Hematopoietic multipotent progenitor cell treated with erythropoietin and hydrocortisone succinate and interleukin-3 and kit ligand, for 17 days (in vitro differentiated cells): ENCODE measurements around the gene RIMOC1.

Source experiments
- DNase-seq: peaks from one replicate; pipeline ENCODE4 v3.0.0-alpha.2; 2015; ENCODE audit warnings: low spot score

RIMOC1 gene, protein sequence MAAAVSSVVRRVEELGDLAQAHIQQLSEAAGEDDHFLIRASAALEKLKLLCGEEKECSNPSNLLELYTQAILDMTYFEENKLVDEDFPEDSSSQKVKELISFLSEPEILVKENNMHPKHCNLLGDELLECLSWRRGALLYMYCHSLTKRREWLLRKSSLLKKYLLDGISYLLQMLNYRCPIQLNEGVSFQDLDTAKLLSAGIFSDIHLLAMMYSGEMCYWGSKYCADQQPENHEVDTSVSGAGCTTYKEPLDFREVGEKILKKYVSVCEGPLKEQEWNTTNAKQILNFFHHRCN

DNA sequence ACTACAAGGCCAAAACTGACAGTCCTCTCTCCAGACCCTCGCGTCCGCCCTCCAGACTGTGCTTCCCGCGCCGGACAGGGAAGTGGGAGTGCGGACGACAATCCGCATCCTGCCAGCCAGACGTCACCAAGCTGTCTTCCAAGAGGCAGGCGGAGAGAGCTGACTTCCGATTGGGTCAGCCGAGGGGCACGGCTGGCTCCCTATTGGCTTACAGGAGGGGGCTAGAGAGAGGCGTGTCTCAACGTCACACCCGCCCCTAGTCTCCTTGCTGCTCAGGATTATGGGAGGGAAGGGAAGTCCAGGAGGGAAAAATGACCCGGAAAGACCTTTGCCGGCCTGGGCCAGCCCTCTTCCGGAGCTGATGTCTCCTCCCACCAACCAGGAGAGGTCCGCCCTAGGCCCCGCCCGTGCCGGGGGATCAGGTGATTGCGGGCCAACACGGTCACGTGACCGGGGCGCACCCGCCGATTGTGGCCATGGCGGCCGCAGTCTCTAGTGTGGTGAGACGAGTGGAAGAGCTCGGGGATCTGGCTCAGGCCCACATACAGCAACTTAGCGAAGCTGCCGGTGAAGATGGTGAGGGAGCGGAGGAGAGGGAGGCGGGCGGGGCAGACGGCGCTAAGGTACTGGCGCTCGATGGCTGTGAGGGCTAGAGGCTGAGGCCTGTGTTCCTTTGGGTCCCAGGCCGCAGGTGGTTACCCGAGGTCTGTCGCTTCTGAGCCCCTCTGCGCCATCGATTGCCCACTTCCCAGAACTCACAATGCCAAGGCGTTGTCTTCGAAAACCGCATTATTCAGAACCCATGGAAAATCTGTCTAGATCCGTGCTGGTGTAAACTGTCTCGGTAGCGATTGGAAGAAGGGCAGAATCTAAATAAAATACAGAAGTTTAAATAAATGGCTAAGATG is at the start of gene RIMOC1:
RIMOC1 (plus strand) TSS at position 453 of the 908 bp plus-strand sequence; CDS start at position 477, 24 bp downstream.
- peak; percentile 98 for DNase-seq

GRCh38 chr5:41856644-41857491 is 47.3 kb upstream of the RIMOC1 start:
- DNase-seq: peak; percentile 86

- DNase-seq: no peak
Measured at GRCh38 chr5:41857989-41858388, 46.2 kb upstream of the RIMOC1 start.

DNA sequence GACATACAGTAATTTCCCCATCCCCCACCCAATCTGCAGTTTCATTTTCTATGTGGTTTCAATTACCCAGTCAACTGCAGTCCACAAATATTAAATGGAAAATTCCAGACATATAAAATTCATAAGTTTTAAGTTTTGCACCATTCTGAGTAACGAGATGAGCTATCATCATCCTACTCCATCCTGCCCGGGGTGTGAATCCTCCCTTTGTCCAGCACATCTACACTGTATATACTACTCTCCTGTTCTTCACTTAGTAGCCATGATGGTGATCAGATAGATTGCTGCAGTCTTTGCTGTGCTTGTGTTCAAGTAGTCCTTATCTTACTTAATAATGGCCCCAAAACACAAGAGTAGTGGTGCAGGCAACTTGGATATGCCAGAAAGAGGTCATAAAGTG is 45.3 kb upstream of the RIMOC1 start:
- DNase-seq: no peak

GRCh38 chr5:41863871-41864486 is 40.2 kb upstream of the RIMOC1 start:
- no peak for DNase-seq

- DNase-seq: no peak
Measured at GRCh38 chr5:41869151-41869723, 34.9 kb upstream of the RIMOC1 start.

- DNase-seq: peak; percentile 61
Measured at GRCh38 chr5:41869724-41870626, 34.2 kb upstream of the RIMOC1 start, which contains the start of gene OXCT1. OXCT1 (minus strand) TSS chr5:41870425; CDS start chr5:41870358, 67 bp downstream.

DNA sequence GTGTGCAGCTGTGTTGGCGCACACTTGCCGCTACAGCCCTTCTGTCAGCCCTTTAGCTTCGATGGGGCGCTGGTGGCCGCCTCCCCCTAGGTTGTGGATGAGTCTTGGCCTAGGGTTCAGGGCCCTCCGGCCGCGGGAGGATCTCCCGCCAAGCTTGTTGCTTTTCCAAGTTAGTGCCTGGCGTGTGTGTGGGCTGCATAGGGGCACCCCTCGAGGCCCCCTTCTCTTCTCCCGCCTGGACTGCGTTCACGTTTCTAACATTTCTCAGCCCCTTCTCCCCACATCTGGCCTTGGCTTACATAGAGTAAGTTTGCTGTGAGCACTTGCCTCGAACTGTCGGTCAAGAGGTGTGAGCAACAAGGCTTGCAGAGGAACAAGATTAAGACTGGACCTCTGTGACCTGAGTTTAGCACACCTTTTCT is 33.5 kb upstream of the RIMOC1 start:
- DNase-seq: no peak

DNA sequence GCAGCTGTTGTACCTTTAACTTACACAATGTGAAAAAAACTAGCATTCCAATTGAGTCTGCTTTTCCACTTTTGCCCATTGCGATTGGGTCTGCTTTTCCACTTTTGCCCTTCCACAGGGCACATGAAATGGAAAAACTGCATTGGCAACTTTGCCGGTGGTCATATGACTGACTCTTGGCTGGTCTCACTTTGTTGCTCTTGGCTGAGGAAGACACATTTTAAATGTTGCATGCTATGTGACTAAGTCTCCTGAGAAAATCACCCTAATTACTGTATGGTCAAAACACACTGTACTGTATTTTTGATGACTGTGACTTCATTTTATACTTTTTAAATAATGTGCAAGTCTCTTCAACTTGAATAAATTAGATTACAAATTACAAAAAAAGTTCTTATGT is 32.3 kb upstream of the RIMOC1 start:
- DNase-seq: no peak

DNA sequence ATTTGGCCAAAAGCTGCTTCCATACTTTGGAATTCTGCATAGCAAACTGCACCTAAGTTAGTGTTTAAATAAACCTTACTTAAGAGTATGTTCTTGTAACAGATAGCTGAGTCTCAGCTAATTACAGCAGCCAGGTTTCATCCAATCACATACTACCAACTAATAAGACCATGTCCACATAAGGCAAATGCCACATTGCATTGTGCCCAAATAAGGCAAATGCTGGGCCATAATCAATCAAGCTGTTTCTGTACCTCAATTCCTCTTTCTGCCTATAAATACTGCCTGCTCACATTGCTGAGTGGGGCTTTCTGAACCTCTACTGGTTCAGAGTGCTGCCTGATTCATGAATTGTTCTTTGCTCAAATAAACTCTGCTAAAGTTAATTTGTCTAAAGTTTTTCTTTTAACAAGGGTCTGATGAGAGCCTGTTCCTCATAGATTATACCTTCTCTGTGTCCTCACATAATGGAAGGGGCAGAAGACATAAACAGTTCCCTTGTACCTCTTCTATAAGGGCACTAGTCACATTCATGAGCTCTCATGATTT is 29.6 kb upstream of the RIMOC1 start:
- no peak for DNase-seq

- no peak for DNase-seq
Measured at GRCh38 chr5:41875121-41875520, 29.0 kb upstream of the RIMOC1 start.

- no peak for DNase-seq
Measured at GRCh38 chr5:41876678-41877077, 27.5 kb upstream of the RIMOC1 start.

DNA sequence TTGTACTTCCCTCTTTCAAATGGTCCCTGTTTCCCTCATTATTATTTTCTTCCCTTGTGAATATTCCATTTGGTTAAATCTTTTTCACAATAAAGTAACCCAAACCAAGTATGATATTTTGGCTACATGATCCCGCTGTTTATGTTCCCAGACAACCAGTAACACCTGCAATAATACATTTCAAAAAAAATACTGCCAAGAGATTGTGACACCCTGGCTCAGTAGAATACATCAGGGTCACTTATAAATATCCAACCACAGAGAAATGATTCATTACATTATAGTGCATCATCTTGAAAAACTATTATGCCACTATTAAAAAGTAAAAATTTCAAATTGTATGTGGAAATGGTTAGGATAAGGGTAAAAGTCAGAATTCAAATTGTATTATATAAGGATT is 26.7 kb upstream of the RIMOC1 start:
- DNase-seq: no peak

- DNase-seq: no peak
Measured at GRCh38 chr5:41878173-41878572, 26.0 kb upstream of the RIMOC1 start.

DNA sequence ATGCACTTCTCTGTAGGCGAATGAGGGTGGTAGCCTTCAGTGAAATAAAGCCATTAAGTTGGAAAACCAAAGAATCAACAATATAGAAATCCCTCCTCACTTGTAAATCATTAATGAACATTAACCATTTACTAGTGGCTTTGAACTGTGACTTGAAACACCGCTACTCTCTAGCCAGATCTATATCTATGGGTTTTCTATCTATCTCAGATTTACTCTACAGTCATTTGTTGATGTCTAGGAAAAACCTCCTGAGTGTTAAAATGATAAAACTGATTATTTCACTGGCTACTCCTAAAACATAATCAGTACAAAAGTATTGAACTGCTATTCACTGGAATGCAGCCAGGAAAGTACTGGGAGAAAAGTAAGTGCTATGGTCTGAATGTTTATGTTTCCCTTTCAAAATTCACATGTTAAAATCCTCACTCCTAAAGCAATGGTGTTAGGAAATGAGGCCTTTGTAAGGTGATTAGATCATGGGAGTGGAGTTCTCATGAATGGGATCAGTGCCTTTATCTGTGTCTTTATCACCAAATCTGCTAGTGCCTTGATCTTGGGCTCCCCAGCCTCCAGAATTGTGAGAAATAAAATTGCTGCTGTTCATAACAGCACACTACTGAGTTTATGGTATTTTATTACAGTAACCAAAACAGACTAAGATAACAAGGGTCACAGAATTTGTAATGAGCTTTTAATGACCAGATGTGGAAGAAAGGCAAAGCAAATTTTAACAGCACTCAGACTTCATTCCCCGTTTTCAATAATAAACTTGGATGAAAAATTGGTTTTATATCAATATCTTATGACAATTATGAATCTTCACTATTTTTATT is 25.3 kb upstream of the RIMOC1 start:
- DNase-seq: no peak

GRCh38 chr5:41882765-41883164 is 21.4 kb upstream of the RIMOC1 start:
- no peak for DNase-seq

DNA sequence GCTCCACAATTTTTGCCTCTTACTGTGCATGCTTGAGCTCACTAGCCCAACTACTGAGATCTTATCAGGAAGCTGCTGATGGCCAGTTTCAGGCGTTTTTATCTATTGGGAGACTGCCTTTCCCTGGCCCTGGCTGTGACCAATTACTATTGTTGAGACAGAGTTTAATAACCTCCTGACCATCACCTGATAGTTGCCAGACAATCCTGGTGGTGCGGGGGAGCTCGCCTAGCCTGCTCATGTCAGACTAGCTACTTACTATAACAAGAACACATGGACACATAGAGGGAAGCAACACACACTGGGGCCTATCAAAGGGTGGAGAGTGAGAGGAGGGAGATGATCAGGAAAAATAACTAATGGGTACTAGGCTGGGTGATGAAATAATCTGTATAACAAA is 20.9 kb upstream of the RIMOC1 start:
- DNase-seq: no peak

GRCh38 chr5:41883936-41884335 is 20.2 kb upstream of the RIMOC1 start:
- no peak for DNase-seq

DNA sequence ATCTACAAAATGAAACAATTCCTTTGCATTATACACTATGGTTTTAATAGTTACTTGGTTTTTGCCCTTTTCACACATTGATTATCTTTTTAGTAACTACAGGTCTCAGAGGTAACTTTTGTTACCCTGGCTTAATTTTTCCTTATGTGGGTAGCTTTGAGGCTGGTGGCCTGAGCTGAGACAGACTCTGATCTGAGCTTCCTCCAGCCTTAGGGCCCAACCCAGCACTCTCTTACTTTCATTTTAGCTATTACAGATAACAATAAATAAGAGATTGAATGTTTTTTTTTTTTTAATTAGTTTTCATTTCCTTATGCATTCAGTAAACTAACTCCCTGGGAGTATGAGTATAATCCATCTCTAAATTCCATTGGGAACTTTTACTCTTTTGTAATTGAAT is 18.9 kb upstream of the RIMOC1 start:
- DNase-seq: no peak
